ENCODE results near the gene PDGFC. TPM values are rescaled to one million over a fixed set of nuclear protein-coding genes. Genes with fewer than 3 reads are reported as not detected.

PDGFC gene
- total and polyA plus RNA-seq, 2 of the 8 experiments (the other 6 are each of a cell fraction or from before 2014, with no cell fraction given) = 0.65 to 2.7 TPM

DNA sequence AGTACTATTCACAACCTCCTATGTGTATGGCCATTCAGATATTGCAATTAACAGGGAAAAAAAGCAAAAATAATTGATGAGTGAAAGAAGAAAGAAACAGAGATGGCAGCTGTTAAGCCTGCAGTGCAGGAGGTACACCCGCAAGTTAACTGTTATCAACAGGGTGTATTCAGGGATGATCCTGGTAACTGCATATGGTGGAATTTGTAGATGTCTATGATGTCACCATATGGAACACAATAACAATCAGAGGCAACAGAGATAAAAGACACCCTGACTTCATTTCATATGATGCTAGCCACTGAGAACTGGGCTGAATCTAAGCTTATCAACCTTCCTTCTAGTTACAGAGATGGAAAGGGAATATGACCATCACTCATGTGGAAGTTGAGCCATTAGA, 96.5 kb downstream of the PDGFC start:
- no peak overlapping the region for H3K23ac ChIP-seq (ENCODE audit: insufficient read length)
- no peak overlapping the region for H3K4ac ChIP-seq (replicated peaks; ENCODE audit: insufficient read length, low read depth, low read length)
- H3K14ac ChIP-seq (ENCODE audit: insufficient read length) = no peak overlapping the region
- FAIRE-seq = no peak
- ChIA-PET CTCF (ENCODE audit: partially characterized antibody) (interaction anchor here (1.4 to 1.7 kb wide), 2 partner anchors 13 to 75 kb away, joined by 3 to 4 read pairs; no protein-coding TSS in a partner anchor), POLR2A (ENCODE audit: partially characterized antibody) (no interaction called here)
- H3K27ac ChIP-seq (ENCODE audit: low read depth, low read length) = no peak overlapping the region
- H3K4me3 ChIP-seq (ENCODE audit: extremely low read depth in 1 of 4, insufficient read depth in 2 of 4, low read depth in 3 of 4, low read length in 4 of 4) = no peak overlapping the region
- no peak for DNase-seq (ENCODE audit: low read depth in 1 of 2, low spot score in 2 of 2)
- no peaks in the 10 kb centered on the region for H3K4me1 ChIP-seq (replicated peaks in 1 of 4; ENCODE audit: control insufficient read depth in 3 of 4, insufficient read depth in 4 of 4, low read length in 3 of 4)
- no peaks in the 10 kb centered on the region for H3K79me2 ChIP-seq (ENCODE audit: control insufficient read depth in 1 of 2, insufficient read depth in 2 of 2, low read length in 2 of 2)
- no peak overlapping the region; the same call in 1 of the 2 replicates for H2AFZ ChIP-seq (ENCODE audit: low read length)
- no peak overlapping the region for H2BK12ac ChIP-seq (ENCODE audit: low read depth, low read length)
- H2BK20ac ChIP-seq (ENCODE audit: low read length) = no peak overlapping the region
- 87% methylated on average over 1 of the region's 1 CpG; no CpG with 5 or more reads in 1 of the 2 experiments for WGBS, 2 experiments (ENCODE audit: extremely low coverage in 1 of 2, insufficient coverage in 1 of 2, insufficient read length in 1 of 2, insufficient replicate concordance in 2 of 2, low coverage in 1 of 2, low lambda C conversion rate in 2 of 2, missing lambda C conversion rate in 1 of 2)
- H4K20me1 ChIP-seq (replicated peaks in 1 of 2; ENCODE audit: control insufficient read depth in 1 of 2, insufficient read depth in 2 of 2, low read length in 2 of 2) = no peaks in the 10 kb centered on the region
- H2BK120ac ChIP-seq (replicated peaks; ENCODE audit: low read depth, low read length) = no peak overlapping the region
- no peaks in the 10 kb centered on the region for H3K79me1 ChIP-seq (ENCODE audit: low read depth, low read length)
- no peaks in the 10 kb centered on the region for H3K36me3 ChIP-seq (ENCODE audit: control insufficient read depth in 2 of 4, insufficient read depth in 4 of 4, low read length in 3 of 4)
- H4K91ac ChIP-seq (replicated peaks; ENCODE audit: insufficient read length, low read length) = no peak overlapping the region
- H3K27me3 ChIP-seq (replicated peaks in 1 of 4; ENCODE audit: control insufficient read depth in 3 of 4, extremely low read depth in 1 of 4, insufficient read depth in 3 of 4, low read length in 3 of 4) = no peaks in the 10 kb centered on the region
- no peak overlapping the region for H3K9ac ChIP-seq (replicated peaks in 1 of 4; ENCODE audit: extremely low read depth in 1 of 4, low read depth in 3 of 4, low read length in 3 of 4)
- H3K4me2 ChIP-seq (ENCODE audit: insufficient read depth in 1 of 2, low read depth in 2 of 2, low read length in 2 of 2) = no peak overlapping the region
- H3K56ac ChIP-seq (replicated peaks; ENCODE audit: insufficient read length, low read depth, low read length) = no peak overlapping the region
- no peaks in the 10 kb centered on the region for H3K9me3 ChIP-seq (ENCODE audit: insufficient read depth in 2 of 2, low read depth in 1 of 2, low read length in 1 of 2)
- no peak overlapping the region for H2BK15ac ChIP-seq (ENCODE audit: low read length)
- no peaks in the 10 kb centered on the region for H3K23me2 ChIP-seq (ENCODE audit: low read depth, low read length)
- no peak overlapping the region for H2BK5ac ChIP-seq (ENCODE audit: low read depth, low read length)
- TF ChIP-seq, protein P1, sequence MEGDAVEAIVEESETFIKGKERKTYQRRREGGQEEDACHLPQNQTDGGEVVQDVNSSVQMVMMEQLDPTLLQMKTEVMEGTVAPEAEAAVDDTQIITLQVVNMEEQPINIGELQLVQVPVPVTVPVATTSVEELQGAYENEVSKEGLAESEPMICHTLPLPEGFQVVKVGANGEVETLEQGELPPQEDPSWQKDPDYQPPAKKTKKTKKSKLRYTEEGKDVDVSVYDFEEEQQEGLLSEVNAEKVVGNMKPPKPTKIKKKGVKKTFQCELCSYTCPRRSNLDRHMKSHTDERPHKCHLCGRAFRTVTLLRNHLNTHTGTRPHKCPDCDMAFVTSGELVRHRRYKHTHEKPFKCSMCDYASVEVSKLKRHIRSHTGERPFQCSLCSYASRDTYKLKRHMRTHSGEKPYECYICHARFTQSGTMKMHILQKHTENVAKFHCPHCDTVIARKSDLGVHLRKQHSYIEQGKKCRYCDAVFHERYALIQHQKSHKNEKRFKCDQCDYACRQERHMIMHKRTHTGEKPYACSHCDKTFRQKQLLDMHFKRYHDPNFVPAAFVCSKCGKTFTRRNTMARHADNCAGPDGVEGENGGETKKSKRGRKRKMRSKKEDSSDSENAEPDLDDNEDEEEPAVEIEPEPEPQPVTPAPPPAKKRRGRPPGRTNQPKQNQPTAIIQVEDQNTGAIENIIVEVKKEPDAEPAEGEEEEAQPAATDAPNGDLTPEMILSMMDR (IDR thresholded peaks at IDR 0.05; ENCODE audit: control extremely low read depth in 1 of 3, insufficient read depth in 1 of 3, low read depth in 1 of 3, low read length in 3 of 3) = no peak
- TF ChIP-seq EZH2 (IDR thresholded peaks at IDR 0.05; ENCODE audit: low read depth, low read length, severe bottlenecking) (no peak), SP1 (IDR thresholded peaks at IDR 0.05; ENCODE audit: low read depth, low read length) (no peak)
- H4K8ac ChIP-seq (ENCODE audit: extremely low read depth, insufficient read depth, low read length) = no peak overlapping the region
- H4K5ac ChIP-seq (ENCODE audit: insufficient read length, low read depth, low read length) = no peak overlapping the region
- no peak overlapping the region for H3K18ac ChIP-seq (ENCODE audit: extremely low read depth, low read length)
- no peak overlapping the region for H2AK5ac ChIP-seq (ENCODE audit: low read depth, low read length)
